DOHH2 (cell line): ENCODE results near the gene CHN2.

Source experiments
- H3F3A ChIP-seq: fragments of 200-600 bp; sonication (generic), shearing (Covaris generic); 2 replicates; pipeline ENCODE4 v1.6.0; 2016; ENCODE audit warnings: antibody characterized with exemption, mild to moderate bottlenecking; ENCODE audit not compliant: control insufficient read depth, insufficient read depth
- H3K27ac ChIP-seq: fragments of 200-600 bp; sonication (generic); 2 replicates; pipeline ENCODE4 v1.5.1; 2014; ENCODE audit warnings: low read depth, mild to moderate bottlenecking, low read length, moderate library complexity
- H3K27me3 ChIP-seq: fragments of 200-600 bp; sonication (generic); 2 replicates; pipeline ENCODE4 v1.6.1; 2014; ENCODE audit warnings: mild to moderate bottlenecking, low read length, mixed read lengths; ENCODE audit not compliant: control insufficient read depth
- H3K36me3 ChIP-seq: fragments of 200-600 bp; sonication (generic); 2 replicates; pipeline ENCODE4 v1.6.1; 2014; ENCODE audit warnings: mild to moderate bottlenecking, low read length, moderate library complexity, mixed read lengths; ENCODE audit not compliant: control insufficient read depth
- H3K4me1 ChIP-seq: fragments of 200-600 bp; sonication (generic); 2 replicates; pipeline ENCODE4 v1.6.1; 2014; ENCODE audit warnings: mild to moderate bottlenecking, low read length, mixed read lengths; ENCODE audit not compliant: control insufficient read depth
- H3K4me2 ChIP-seq: fragments of 200-600 bp; sonication (generic); 2 replicates; pipeline ENCODE4 v1.6.0; 2014; ENCODE audit warnings: mild to moderate bottlenecking, low read length, moderate library complexity
- H3K4me3 ChIP-seq: fragments of 200-600 bp; sonication (generic); 2 replicates; pipeline ENCODE4 v1.5.1; 2014; ENCODE audit warnings: mild to moderate bottlenecking, low read length, mixed read lengths
- H3K79me2 ChIP-seq: fragments of 200-600 bp; sonication (generic); 2 replicates; pipeline ENCODE4 v1.6.1; 2014; ENCODE audit warnings: mild to moderate bottlenecking, low read length, mixed read lengths; ENCODE audit not compliant: control insufficient read depth
- H3K9me2 ChIP-seq: fragments of 200-600 bp; sonication (generic); replicated peaks from 2 replicates; pipeline ENCODE4 v1.6.1; 2014; ENCODE audit warnings: mild to moderate bottlenecking, low read length, mixed read lengths; ENCODE audit not compliant: control insufficient read depth
- H3K9me3 ChIP-seq: fragments of 200-600 bp; sonication (generic); 2 replicates; pipeline ENCODE4 v1.6.1; 2014; ENCODE audit warnings: antibody characterized with exemption, low read length, mixed read lengths; ENCODE audit not compliant: control insufficient read depth, insufficient read depth
- H4K20me1 ChIP-seq: fragments of 200-600 bp; sonication (generic); 2 replicates; pipeline ENCODE4 v1.6.0; 2014; ENCODE audit warnings: low read depth, mild to moderate bottlenecking, antibody characterized with exemption, low read length, moderate library complexity; ENCODE audit not compliant: control insufficient read depth, insufficient read depth
- EZH2phosphoT487 ChIP-seq: fragments of 200-600 bp; sonication (generic); IDR thresholded peaks from 2 replicates; pipeline ENCODE4 v1.6.1; 2017; ENCODE audit warnings: borderline replicate concordance, mild to moderate bottlenecking, antibody characterized with exemption, low read length, moderate library complexity, mixed read lengths
- TF ChIP-seq, protein P1 (sequence below): fragments of 200-600 bp; sonication (generic); IDR thresholded peaks from one replicate; pipeline ENCODE4 v1.5.1; 2014; ENCODE audit warnings: antibody characterized with exemption, mild to moderate bottlenecking, low read depth, low read length; ENCODE audit not compliant: poor library complexity, severe bottlenecking

CHN2 gene

DNA sequence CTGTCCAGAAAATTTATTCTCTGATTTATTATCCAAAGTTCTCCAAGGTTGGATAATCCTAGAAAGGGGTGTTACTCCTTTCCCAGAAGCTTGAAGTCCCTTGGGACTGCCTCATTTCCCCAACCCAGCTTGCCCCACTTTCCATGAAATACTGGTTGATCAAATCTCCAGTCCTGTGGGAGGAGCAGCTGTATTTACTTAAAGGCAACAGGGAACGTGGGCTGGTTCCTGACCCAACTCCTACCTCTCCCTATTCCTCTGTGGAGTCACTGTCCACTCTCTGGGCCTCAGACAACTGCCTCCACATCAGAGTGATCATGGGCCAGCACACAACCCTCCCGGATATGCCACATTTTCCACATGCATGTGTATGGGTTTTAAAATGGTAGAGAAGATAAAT lies 202.8 kb downstream of the CHN2 start:
- Histone ChIP-seq H3K36me3 (no peaks in the 10 kb centered on the region), H3F3A (no peaks in the 10 kb centered on the region), H3K27me3 (peaks cover 5% of the 10 kb centered on the region; the same call in 1 of the 2 replicates), H3K9me3 (no peaks in the 10 kb centered on the region), H3K4me3 (no peak overlapping the region), H4K20me1 (no peaks in the 10 kb centered on the region), H3K27ac (no peak overlapping the region), H3K9me2 (no peaks in the 10 kb centered on the region), H3K4me1 (no peaks in the 10 kb centered on the region), H3K79me2 (no peaks in the 10 kb centered on the region), H3K4me2 (no peak overlapping the region)
- no peak for TF ChIP-seq EZH2phosphoT487
- TF ChIP-seq, protein P1, sequence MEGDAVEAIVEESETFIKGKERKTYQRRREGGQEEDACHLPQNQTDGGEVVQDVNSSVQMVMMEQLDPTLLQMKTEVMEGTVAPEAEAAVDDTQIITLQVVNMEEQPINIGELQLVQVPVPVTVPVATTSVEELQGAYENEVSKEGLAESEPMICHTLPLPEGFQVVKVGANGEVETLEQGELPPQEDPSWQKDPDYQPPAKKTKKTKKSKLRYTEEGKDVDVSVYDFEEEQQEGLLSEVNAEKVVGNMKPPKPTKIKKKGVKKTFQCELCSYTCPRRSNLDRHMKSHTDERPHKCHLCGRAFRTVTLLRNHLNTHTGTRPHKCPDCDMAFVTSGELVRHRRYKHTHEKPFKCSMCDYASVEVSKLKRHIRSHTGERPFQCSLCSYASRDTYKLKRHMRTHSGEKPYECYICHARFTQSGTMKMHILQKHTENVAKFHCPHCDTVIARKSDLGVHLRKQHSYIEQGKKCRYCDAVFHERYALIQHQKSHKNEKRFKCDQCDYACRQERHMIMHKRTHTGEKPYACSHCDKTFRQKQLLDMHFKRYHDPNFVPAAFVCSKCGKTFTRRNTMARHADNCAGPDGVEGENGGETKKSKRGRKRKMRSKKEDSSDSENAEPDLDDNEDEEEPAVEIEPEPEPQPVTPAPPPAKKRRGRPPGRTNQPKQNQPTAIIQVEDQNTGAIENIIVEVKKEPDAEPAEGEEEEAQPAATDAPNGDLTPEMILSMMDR: no peak

DNA sequence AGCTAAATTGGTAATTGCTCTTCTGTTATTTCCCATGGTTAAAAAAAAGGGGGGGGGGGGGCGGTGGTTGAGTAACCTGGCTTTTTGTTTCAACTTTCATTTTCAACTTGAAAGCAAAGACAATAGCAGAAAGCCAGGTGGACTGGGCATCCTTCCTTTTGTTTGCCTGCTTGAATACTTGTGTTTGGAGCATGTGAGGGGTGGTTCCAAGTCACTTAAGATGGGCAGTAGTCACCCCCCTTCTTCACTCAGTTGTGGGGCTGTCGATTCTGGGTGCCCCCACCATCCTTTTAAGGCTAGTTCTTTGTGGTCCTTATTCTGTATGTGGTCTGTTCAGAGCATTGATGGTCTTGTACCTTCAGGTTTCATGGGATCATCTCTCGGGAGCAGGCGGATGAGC lies 203.4 kb downstream of the CHN2 start:
- Histone ChIP-seq H3K36me3 (no peaks in the 10 kb centered on the region), H3K4me3 (no peak overlapping the region), H4K20me1 (no peaks in the 10 kb centered on the region), H3F3A (no peaks in the 10 kb centered on the region), H3K4me2 (no peak overlapping the region), H3K27ac (no peak overlapping the region), H3K27me3 (no peaks in the 10 kb centered on the region), H3K9me2 (no peaks in the 10 kb centered on the region), H3K9me3 (no peaks in the 10 kb centered on the region), H3K4me1 (no peaks in the 10 kb centered on the region), H3K79me2 (no peaks in the 10 kb centered on the region)
- TF ChIP-seq, protein P1: no peak
- TF ChIP-seq EZH2phosphoT487: no peak

DNA sequence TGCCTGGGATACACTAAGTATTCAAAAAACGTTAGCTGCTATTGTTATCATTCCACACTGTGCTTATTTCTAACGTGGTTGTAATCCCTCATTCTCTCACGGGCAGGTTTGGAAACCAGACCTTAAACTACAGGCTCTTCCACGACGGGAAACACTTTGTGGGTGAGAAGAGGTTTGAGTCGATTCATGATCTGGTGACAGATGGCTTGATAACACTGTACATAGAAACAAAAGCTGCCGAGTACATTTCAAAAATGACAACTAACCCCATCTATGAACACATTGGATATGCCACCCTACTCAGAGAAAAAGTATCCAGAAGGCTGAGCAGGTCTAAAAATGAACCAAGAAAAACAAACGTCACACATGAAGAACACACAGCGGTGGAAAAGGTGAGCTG lies 205.9 kb downstream of the CHN2 start:
- Histone ChIP-seq H3K9me3 (no peaks in the 10 kb centered on the region), H3K4me3 (no peak overlapping the region), H3F3A (no peaks in the 10 kb centered on the region)

More for the DNA sequence above, 205.9 kb downstream of the CHN2 start:
- no peak for TF ChIP-seq EZH2phosphoT487
- TF ChIP-seq, protein P1: no peak
- no peaks in the 10 kb centered on the region for H3K79me2 ChIP-seq
- H3K27me3 ChIP-seq: no peaks in the 10 kb centered on the region
- H3K4me2 ChIP-seq: no peak overlapping the region
- H3K9me2 ChIP-seq: no peaks in the 10 kb centered on the region
- no peak overlapping the region for H3K27ac ChIP-seq
- no peaks in the 10 kb centered on the region for H3K36me3 ChIP-seq
- H3K4me1 ChIP-seq: no peaks in the 10 kb centered on the region
- H4K20me1 ChIP-seq: no peaks in the 10 kb centered on the region
